Mucosa of rectum (tissue), 2 donors: ENCODE measurements around the gene TAF3.

ENCODE experiments used
- H3K27ac ChIP-seq, 2 donors: one replicate each; pipeline ENCODE4 v1.7.0; 2013; ENCODE audit warnings: inconsistent platforms in 2 of 2, low read depth in 2 of 2, low read length in 2 of 2
- H3K27me3 ChIP-seq, 2 donors: one replicate each; pipeline ENCODE4 v1.7.0; 2013; ENCODE audit warnings: low read length in 2 of 2; ENCODE audit not compliant: control insufficient read depth in 2 of 2, insufficient read depth in 2 of 2
- H3K36me3 ChIP-seq, 2 donors: one replicate each; pipeline ENCODE4 v1.7.0; 2013; ENCODE audit warnings: low read length in 2 of 2; ENCODE audit not compliant: control insufficient read depth in 2 of 2, insufficient read depth in 2 of 2
- H3K4me1 ChIP-seq, 2 donors: one replicate each; pipeline ENCODE4 v1.7.0; 2013; ENCODE audit warnings: low read length in 2 of 2, mild to moderate bottlenecking in 1 of 2; ENCODE audit not compliant: control insufficient read depth in 2 of 2, insufficient read depth in 2 of 2
- H3K4me3 ChIP-seq, 2 donors: one replicate each; pipeline ENCODE4 v1.7.0; 2013; ENCODE audit warnings: low read length in 2 of 2
- H3K9ac ChIP-seq, 2 donors: one replicate each; pipeline ENCODE4 v1.7.0; 2013; ENCODE audit warnings: low read length in 2 of 2, low read depth in 1 of 2, mild to moderate bottlenecking in 1 of 2
- H3K9me3 ChIP-seq, 2 donors: one replicate each; pipeline ENCODE4 v1.7.0; 2013; ENCODE audit warnings: low read length in 2 of 2; ENCODE audit not compliant: control insufficient read depth in 2 of 2
- donor health status: healthy.
- donor health status: Normal muscosa, but diverticular disease.

The TAF3 gene

DNA sequence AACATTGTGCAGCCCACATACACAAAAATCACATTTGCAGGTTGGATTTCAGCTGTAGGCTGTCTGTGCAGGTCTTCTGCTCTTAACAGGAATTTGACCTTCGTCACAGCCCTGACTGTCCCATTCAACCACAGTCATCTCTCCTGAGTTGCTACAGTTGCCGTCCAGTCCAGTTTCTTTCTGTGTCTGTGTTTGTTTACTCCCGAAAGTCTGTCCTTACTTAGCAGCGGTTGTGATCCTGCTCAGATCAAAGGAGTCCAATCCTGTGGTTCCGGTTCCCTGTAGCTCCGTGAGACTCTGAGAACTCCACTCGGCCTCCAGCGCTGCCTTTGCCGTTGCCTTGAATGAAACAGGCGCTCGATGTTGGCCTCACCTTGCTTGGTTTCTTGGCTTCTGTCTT is 124.6 kb downstream of the TAF3 start:
- Histone ChIP-seq H3K9ac (no peak overlapping the region), H3K4me1 (no peaks in the 10 kb centered on the region), H3K9me3 (no peaks in the 10 kb centered on the region), H3K27me3 (no peaks in the 10 kb centered on the region), H3K27ac (no peak overlapping the region), H3K4me3 (no peak overlapping the region), H3K36me3 (no peaks in the 10 kb centered on the region)

DNA sequence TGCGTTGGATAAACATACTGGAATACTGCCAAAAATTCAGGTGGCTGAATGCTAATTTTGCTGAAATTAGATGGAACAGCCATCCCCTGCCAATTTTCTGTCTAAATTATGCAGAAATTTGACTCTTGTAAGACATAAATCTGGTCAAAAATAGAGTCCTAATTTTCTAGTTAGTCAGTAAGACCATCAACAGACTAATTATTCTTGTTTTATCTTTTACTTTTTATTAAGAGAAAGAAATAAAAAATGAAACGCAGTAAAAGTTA is 125.8 kb downstream of the TAF3 start:
- H3K9me3 ChIP-seq, result no peaks in the 10 kb centered on the region
- H3K4me3 ChIP-seq, result no peak overlapping the region
- H3K9ac ChIP-seq, result no peak overlapping the region
- H3K4me1 ChIP-seq, result no peaks in the 10 kb centered on the region
- no peak overlapping the region for H3K27ac ChIP-seq
- no peaks in the 10 kb centered on the region for H3K27me3 ChIP-seq
- no peaks in the 10 kb centered on the region for H3K36me3 ChIP-seq

DNA sequence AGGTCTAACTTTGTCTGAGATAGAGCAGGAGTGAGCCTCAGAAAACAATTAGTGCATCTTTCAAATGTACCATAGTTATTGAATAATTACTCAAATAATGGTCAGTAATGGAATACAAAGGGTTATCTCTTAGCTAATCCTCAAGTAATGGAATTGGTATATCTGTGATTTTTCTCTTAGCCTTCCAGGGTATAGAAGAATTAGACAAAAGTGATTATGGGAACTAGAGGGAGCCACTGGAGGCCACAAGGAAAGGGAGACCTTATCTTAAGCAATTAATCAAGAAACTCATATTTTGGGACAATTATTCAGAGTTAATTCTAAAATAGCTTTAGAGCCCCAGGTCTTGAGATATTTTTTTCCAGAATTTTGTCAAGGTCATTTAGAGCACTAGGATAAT is 126.2 kb downstream of the TAF3 start:
- H3K9ac ChIP-seq, result no peak overlapping the region
- H3K4me3 ChIP-seq, result no peak overlapping the region
- no peaks in the 10 kb centered on the region for H3K27me3 ChIP-seq
- no peak overlapping the region for H3K27ac ChIP-seq
- H3K4me1 ChIP-seq, result no peaks in the 10 kb centered on the region
- no peaks in the 10 kb centered on the region for H3K9me3 ChIP-seq
- H3K36me3 ChIP-seq, result no peaks in the 10 kb centered on the region

DNA sequence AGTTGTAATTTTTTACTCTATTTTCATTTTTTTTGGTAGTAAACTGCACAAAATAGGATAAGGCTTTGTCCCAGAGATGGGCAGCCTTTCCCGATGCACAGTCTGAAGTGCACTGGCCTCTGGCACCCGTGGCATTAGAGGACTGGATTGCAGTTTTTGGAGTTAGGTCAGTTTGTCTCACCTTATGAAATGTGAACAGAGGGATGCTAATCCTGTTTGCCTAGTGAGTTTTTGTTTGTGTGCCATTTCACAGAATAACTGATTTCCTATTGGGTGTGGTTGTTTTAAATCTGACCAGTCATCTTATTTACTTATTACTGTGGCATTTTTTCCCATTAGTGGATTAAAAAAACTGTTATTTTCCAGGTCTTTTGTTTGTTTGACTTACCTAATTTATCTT is 126.7 kb downstream of the TAF3 start:
- Histone ChIP-seq H3K9me3 (no peaks in the 10 kb centered on the region), H3K27me3 (no peaks in the 10 kb centered on the region), H3K4me1 (no peaks in the 10 kb centered on the region)

DNA sequence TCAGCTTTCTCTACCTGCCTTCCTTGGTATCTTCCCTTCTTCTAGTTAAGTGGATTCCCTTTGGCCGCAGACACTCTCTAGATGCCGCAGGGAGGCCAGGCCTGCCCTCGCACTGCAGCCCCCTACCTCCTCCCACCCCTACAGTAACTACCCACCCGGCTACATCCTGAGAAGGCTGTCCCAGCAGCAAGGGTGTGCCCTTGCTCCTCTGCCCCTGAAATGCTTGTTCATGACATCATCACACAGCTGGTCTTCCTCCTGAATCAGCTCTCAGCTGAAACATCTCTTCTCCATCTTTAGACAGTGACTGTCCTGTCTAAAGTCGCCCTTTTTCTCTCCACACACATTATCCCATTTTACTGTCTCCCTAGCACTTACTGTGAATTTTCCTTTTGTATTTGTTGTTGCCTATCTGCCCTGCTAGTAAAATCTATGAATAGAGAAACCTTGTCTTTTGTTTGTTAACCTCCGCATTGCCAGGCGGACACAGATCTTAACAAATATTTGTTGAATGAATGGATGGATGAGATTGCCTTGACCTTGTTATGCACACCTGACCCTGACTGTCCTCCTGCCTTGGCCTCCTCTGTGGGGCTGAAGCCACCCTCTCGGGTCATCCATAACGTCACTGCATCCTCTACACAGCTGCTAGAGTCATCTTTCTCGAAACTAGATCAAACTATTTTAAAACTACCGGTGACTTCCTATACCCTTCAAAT is 127.3 kb downstream of the TAF3 start:
- H3K4me1 ChIP-seq, result no peaks in the 10 kb centered on the region
- H3K27me3 ChIP-seq, result no peaks in the 10 kb centered on the region
- H3K9me3 ChIP-seq, result no peaks in the 10 kb centered on the region
- H3K9ac ChIP-seq, result no peak overlapping the region
- H3K27ac ChIP-seq, result no peak overlapping the region
- H3K4me3 ChIP-seq, result no peak overlapping the region
- H3K36me3 ChIP-seq, result no peaks in the 10 kb centered on the region

More for the DNA sequence above, 126.7 kb downstream of the TAF3 start:
- H3K4me3 ChIP-seq, result no peak overlapping the region
- H3K9ac ChIP-seq, result no peak overlapping the region
- no peaks in the 10 kb centered on the region for H3K36me3 ChIP-seq
- H3K27ac ChIP-seq, result no peak overlapping the region

DNA sequence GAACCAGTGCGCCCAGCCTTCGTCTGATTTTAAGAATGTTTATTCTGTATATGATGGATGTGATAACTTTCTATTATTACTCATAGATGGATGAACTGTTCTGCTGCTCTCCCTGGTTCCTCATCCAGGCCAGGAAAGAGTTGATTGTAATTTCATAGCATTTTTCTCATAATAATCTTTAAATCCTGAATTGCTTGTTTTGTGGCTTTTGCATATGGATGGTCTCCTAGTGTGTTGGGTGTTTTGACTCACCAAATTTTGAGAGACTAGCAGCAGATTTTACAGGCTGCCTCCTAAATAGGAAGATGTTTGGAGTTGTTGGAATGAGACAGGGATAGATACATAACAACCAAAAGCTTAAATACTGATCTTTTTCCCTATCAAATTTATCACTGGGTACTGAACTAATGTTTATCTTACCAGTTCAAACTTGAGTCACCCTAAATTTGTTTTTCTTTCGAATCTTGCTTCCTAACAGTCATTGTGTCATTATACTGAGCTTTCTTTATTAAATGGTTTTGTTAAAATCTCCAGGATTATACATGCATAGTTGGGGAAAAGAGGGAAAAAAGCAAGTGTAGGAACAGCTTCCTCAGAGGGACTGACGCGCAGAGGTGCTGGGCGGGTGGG is 130.2 kb downstream of the TAF3 start:
- Histone ChIP-seq H3K27me3 (no peaks in the 10 kb centered on the region), H3K4me3 (no peak overlapping the region), H3K9me3 (no peaks in the 10 kb centered on the region), H3K9ac (no peak overlapping the region), H3K36me3 (no peaks in the 10 kb centered on the region), H3K27ac (no peak overlapping the region), H3K4me1 (no peaks in the 10 kb centered on the region)

DNA sequence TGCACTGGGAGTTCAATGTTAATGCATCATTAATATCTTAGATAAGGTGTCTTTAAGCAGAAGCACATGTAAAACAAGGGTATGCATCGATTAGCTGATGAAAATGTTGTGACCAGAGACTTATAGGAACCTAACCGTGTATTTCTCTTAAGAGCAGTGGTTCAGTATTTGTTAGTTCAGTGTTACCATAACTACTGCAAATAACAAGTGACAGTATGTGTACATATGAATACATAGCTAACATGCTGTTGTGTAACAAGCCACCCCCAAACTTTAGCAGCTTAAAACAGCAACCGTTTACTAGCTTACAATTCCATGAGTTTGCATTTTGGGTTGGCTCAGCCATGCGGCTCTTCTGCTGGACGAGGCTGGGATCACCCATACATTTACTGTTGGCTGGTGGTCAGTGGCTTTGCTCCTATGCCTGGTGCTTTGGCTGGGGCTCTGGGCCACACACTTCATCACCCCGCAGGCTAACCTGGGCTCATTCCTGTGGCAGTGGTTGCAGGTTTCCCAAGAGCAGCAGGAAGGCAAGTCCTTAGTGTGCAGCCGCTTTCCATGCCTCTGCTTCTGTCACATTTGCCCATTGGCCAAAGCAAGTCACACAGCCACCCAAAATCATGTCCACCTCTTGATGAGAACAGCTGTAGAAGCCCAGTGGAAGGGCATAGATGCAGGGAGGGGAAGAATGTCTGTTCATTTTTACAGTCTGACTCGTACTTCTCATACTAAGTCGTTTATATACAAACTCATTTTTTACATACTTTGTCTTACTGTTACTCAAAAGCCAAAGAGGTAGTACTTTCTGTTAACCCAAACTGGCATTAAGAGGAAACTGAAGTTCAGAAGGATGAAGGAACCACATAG is 132.9 kb downstream of the TAF3 start:
- Histone ChIP-seq H3K9me3 (no peaks in the 10 kb centered on the region), H3K9ac (no peak overlapping the region), H3K4me3 (no peak overlapping the region), H3K27me3 (no peaks in the 10 kb centered on the region), H3K36me3 (no peaks in the 10 kb centered on the region), H3K4me1 (no peaks in the 10 kb centered on the region), H3K27ac (no peak overlapping the region)

DNA sequence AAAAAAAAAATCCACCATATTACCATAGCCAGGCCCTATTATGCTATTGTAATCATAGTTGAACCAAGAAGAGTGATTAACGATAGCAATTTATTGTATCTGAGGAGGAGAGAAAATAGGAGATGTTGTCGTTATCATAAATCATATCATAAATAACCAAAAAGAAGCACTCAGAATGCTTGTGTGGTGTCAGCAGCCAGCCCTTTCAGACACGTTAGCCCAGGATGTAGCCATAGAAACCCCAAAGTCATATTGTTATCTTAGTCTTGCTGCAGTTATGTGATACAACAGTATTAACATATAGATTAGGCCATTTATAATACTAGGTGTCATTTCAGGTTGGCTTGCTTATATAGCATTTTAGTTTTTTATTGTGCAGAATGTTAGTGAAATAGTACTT is 134.0 kb downstream of the TAF3 start:
- no peaks in the 10 kb centered on the region for H3K27me3 ChIP-seq
- H3K9me3 ChIP-seq, result no peaks in the 10 kb centered on the region
- H3K9ac ChIP-seq, result no peak overlapping the region
- no peak overlapping the region for H3K4me3 ChIP-seq
- H3K4me1 ChIP-seq, result no peaks in the 10 kb centered on the region
- H3K27ac ChIP-seq, result no peak overlapping the region
- H3K36me3 ChIP-seq, result no peaks in the 10 kb centered on the region

DNA sequence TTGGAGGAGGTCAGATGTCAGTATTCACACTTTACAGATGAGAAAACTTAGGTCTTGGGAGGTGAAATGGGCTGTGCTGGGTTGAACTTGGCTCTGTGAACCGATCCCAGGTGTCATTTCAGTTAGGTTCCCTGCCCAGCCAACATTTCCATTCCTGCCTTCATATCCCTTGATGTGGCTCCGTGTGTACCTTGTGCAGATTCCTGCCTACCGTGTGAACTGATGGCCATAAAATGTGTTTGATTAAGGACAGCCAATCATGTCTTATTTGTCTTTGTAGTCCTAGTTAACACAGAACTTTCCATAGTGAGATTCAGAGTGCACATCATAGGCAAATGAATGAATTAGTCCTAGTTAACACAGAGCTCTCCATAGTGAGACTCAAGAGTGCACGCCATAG is 135.1 kb downstream of the TAF3 start:
- H3K27ac ChIP-seq, result no peak overlapping the region
- H3K27me3 ChIP-seq, result no peaks in the 10 kb centered on the region
- H3K4me1 ChIP-seq, result no peaks in the 10 kb centered on the region
- H3K9ac ChIP-seq, result no peak overlapping the region
- H3K9me3 ChIP-seq, result no peaks in the 10 kb centered on the region
- H3K36me3 ChIP-seq, result no peaks in the 10 kb centered on the region
- no peak overlapping the region for H3K4me3 ChIP-seq

DNA sequence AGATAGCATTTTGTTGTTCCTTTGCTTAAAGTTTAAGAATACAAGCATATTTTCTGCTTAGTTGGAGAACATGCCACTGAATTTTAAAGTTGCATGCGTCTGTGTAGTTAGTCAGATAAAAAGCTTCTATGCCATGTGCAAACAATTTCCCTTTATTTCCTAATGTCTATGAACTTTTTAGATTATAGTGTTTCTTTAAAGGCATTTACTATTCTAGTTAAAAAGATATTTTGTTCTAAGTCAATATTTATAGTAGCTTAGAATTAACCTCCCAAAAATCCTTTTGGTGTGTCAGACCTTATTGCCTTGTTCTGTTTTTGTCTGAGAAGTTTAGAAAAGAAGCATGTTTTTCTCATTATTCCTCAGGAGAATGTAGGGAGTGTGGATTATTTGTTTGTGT is 137.1 kb downstream of the TAF3 start:
- H3K36me3 ChIP-seq, result no peaks in the 10 kb centered on the region
- H3K9me3 ChIP-seq, result no peaks in the 10 kb centered on the region
- H3K9ac ChIP-seq, result no peak overlapping the region
- H3K4me3 ChIP-seq, result no peak overlapping the region
- H3K4me1 ChIP-seq, result no peaks in the 10 kb centered on the region
- H3K27ac ChIP-seq, result no peak overlapping the region
- no peaks in the 10 kb centered on the region for H3K27me3 ChIP-seq
